ENCODE results near the gene SH3PXD2A.

DNA sequence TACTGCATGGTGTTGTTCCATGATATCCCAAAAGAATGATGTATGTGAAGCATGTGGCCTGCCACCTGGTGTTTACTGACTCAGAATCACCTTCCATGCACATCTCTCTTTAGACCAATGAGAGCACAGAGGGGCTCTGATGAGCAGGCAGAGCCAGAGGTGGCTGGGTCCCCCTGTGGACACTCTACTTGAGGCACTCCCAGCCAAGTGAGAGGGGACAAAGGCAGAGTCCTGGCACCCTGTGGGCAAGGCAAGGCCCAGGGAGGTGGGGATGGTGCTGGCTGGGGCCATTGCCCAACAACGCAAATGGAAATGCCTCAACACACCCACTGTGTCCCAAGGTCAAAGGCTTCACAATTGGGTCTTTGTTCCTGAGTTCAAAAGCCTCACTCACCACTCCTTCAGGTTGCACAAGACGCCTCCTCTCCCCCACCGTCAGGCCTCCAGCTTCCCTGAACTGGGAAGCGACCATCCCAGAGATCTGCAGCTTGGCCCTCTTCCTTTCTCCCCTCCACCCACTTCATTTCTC lies 197.3 kb downstream of the SH3PXD2A start:
- TF ChIP-seq, protein P1, sequence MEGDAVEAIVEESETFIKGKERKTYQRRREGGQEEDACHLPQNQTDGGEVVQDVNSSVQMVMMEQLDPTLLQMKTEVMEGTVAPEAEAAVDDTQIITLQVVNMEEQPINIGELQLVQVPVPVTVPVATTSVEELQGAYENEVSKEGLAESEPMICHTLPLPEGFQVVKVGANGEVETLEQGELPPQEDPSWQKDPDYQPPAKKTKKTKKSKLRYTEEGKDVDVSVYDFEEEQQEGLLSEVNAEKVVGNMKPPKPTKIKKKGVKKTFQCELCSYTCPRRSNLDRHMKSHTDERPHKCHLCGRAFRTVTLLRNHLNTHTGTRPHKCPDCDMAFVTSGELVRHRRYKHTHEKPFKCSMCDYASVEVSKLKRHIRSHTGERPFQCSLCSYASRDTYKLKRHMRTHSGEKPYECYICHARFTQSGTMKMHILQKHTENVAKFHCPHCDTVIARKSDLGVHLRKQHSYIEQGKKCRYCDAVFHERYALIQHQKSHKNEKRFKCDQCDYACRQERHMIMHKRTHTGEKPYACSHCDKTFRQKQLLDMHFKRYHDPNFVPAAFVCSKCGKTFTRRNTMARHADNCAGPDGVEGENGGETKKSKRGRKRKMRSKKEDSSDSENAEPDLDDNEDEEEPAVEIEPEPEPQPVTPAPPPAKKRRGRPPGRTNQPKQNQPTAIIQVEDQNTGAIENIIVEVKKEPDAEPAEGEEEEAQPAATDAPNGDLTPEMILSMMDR (IDR thresholded peaks at IDR 0.05; ENCODE audit: insufficient read depth, low read depth, low read length), result no peak
- TF ChIP-seq EZH2 (IDR thresholded peaks at IDR 0.05; ENCODE audit: insufficient read depth, low read length), result no peak
